ENCODE data around the gene APBA2.

DNA sequence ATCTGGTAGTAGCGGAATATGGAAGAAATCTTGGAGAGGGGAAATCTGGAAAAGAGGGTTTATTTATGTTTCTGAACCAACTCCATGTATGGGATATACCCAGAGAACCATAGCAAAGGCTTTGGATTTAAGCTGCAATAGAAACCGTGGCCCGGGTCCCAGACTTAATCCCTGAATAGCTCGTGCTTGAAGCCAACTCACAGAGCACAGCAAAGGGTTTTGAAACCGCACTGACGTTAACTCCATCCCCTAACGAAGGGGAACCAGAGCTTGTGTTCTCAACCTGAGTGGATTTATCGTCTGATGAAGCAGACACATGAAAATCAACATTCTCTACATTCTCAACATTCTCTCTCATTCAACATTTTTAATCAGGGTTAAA is 154.6 kb downstream of the APBA2 start:
- TF ChIP-seq POLR2A (IDR thresholded peaks at IDR 0.05; ENCODE audit: extremely low read depth, insufficient read length), result no peak
- TF ChIP-seq, protein P1, sequence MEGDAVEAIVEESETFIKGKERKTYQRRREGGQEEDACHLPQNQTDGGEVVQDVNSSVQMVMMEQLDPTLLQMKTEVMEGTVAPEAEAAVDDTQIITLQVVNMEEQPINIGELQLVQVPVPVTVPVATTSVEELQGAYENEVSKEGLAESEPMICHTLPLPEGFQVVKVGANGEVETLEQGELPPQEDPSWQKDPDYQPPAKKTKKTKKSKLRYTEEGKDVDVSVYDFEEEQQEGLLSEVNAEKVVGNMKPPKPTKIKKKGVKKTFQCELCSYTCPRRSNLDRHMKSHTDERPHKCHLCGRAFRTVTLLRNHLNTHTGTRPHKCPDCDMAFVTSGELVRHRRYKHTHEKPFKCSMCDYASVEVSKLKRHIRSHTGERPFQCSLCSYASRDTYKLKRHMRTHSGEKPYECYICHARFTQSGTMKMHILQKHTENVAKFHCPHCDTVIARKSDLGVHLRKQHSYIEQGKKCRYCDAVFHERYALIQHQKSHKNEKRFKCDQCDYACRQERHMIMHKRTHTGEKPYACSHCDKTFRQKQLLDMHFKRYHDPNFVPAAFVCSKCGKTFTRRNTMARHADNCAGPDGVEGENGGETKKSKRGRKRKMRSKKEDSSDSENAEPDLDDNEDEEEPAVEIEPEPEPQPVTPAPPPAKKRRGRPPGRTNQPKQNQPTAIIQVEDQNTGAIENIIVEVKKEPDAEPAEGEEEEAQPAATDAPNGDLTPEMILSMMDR (IDR thresholded peaks at IDR 0.05; ENCODE audit: low read depth, low read length), result no peak
- no peak for TF ChIP-seq MYC (IDR thresholded peaks at IDR 0.05; ENCODE audit: low read depth, low read length)

Measured in NB4 (cell line).